HG03095 (cell line): ENCODE results near the gene GASK1A.
"Not testable (repeated sequence)": the region's sequence is repeated elsewhere in the genome, so short reads cannot be mapped to it uniquely, and the experiment has no call there.

Experiments used
- ATAC-seq: cut with Tn5 transposase; IDR thresholded peaks from one replicate; pipeline ENCODE4 v1.9.1; 2021; ENCODE audit warnings: moderate library complexity; ENCODE audit not compliant: unreplicated experiment

GASK1A gene

GRCh38 chr3:43061101-43061895 lies 82.2 kb downstream of the GASK1A start:
- no peak for ATAC-seq

GRCh38 chr3:43062040-43062563 lies 83.0 kb downstream of the GASK1A start:
- ATAC-seq: no peak

GRCh38 chr3:43062564-43063040 lies 83.5 kb downstream of the GASK1A start:
- no peak for ATAC-seq

DNA sequence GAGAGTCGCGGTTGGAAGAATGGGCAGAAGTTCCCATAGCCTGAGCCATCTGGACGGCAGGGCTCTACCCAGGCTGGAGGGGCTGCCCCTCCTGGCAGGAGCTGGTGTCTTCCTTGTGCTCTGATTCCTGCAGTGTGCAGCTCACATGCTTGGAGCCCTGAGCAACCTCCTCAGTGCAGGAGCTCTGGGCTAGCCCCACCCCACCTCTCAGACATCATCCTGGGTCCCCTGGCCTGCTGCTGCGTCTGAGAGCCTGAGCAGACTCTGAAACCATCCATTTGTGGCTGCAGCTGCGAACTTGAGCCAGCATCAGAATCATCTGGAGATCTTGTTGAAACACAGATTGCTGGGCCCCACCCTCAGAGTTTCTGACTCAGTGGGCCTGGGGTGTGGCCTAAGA lies 84.0 kb downstream of the GASK1A start:
- ATAC-seq: no peak

DNA sequence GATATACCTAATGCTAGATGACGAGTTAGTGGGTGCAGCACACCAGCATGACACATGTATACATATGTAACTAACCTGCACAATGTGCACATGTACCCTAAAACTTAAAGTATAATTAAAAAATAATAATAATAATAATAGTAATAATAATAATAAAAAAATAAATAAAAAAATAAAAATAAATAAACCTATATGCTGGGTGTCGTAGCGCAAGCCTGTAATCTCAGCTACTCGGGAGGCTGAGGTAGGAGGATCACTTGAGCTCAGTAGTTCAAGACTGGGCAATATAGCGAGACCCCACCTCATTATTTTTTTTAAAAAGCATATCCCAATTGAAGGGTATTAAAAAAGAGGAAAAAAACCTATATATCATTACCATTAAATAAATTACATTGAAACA lies 91.6 kb downstream of the GASK1A start:
- ATAC-seq: not testable (repeated sequence)

- no peak for ATAC-seq
Observed at GRCh38 chr3:43071313-43071893, 92.3 kb downstream of the GASK1A start.

GRCh38 chr3:43072361-43072760 lies 93.2 kb downstream of the GASK1A start:
- no peak for ATAC-seq

DNA sequence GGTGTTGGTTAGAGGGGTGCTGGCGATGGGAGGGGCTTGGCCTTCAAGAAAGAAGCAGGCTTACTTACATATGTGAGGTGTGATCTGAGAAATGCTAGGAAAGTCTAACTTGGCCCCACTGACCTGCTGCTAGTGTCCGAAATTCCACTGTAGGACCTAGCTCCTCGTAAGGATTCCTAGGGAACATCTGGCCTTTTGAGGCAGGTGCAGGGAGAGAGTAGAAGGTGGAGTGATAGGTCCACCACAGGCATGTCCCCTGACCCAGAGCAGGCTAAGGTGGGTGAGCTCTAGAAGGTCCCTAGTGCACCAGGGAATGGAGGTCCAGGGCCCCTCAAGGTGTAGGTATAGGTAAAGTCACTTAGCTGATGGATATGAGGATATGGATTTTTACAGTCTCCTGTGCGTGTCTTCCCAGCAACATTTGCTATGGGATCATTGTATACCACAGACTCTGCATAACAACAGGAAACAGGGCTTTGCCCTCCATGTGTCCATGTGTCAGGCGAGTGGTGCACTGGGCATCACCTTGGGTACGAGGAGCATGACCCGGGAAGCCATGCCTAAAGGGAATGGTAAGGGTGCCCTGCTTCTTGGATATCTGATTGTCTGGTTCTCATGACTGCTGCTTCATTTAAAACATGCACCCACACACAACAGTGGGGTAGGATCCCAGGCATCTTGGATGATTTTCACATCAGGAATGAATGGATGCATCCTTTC lies 94.2 kb downstream of the GASK1A start:
- no peak for ATAC-seq

DNA sequence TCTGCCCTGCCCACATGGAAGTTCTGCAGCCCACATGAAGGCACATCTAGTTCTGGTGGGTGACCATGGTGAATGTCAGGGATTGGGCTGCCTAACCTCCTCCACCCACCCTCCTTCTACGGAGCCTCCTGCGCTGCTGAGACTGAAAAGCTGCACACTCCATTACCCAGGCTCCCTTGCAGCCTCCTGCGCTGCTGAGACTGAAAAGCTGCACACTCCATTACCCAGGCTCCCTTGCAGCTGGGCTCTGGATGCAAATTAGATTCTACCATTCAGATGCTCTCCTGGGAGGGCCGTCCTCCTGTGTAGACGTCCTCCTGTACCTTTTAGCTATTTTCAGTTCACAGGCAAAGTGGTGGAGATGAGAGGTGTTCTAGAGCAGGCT lies 94.7 kb downstream of the GASK1A start:
- ATAC-seq: no peak

- ATAC-seq: no peak
Observed at GRCh38 chr3:43074482-43074881, 95.4 kb downstream of the GASK1A start.

GRCh38 chr3:43074901-43075689 lies 96.0 kb downstream of the GASK1A start:
- no peak for ATAC-seq

DNA sequence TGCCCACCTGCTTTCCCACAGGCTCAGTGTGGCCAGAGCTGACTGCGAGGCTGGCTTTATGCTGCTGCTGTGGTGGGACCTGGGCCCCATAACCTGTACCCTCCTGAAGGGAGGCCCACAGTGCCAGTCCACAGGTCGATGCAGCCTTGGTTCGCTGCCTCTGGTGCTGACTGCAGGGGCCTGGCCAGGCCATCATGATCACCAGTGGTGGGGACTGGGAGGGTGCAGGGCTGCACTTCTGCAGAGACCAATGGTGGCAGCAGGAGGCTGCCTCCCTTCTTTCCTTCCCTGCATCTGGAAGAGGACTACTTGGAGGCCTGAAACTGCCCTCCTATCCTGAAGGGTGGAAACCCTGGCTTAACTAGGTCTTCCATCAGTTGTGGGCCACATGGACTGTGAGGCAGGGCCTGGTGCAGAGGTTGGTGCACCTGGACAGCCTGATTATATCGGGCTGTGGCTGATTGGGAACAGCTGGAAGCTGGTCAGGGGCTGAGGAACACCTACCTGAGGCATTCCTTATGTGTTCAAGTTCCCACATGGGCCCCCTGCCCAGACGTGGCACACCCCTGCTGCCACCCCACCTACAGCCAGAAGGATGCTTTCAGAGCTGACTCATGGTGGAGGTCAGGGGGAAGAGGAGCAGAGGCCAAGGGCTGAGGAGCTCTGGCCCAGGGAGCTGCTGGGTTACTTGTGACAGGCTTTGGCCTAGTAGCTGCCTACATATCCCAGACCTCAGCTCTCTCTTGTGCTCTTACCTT lies 97.0 kb downstream of the GASK1A start:
- ATAC-seq: no peak

DNA sequence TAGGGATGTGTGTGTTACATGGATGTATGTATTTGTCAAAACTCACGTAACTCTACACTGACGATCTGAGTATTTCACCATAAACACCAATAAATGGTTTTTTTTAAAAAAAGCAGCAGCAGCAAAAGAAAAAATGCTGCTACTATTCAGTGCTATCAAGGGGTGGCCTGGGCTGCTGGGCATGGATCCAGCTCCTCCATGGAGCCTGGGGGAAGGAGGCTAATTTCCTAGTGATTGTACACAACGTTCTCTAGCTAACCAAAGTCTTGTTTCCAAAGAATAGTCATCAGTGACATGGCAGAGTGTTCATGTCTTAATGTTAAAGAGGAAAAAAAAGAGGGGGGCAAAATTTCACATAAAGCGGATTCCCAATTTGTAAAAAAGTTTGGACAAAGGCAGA lies 97.7 kb downstream of the GASK1A start:
- no peak for ATAC-seq

GRCh38 chr3:43077261-43077660 lies 98.2 kb downstream of the GASK1A start:
- no peak for ATAC-seq

DNA sequence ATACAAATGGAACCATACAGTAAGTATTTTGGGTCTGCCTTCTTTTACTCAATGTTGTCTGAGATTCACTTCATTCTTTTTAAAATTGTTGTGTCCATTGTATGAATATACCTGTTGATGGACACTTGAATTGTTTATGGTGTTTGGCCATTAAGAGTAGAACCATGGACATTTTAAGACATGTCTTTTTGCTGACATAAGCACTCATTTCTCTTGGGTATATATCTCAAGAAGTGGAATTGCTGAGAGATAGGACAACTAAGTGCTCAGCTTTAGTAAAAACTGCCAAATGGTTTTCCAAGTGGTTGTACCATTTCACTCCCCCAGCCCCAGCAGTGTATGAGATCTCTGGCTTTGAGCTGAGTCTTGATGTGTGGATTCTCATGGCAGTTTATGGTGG lies 98.6 kb downstream of the GASK1A start:
- ATAC-seq: no peak

GRCh38 chr3:43079536-43080332 lies 100.6 kb downstream of the GASK1A start:
- ATAC-seq: no peak

DNA sequence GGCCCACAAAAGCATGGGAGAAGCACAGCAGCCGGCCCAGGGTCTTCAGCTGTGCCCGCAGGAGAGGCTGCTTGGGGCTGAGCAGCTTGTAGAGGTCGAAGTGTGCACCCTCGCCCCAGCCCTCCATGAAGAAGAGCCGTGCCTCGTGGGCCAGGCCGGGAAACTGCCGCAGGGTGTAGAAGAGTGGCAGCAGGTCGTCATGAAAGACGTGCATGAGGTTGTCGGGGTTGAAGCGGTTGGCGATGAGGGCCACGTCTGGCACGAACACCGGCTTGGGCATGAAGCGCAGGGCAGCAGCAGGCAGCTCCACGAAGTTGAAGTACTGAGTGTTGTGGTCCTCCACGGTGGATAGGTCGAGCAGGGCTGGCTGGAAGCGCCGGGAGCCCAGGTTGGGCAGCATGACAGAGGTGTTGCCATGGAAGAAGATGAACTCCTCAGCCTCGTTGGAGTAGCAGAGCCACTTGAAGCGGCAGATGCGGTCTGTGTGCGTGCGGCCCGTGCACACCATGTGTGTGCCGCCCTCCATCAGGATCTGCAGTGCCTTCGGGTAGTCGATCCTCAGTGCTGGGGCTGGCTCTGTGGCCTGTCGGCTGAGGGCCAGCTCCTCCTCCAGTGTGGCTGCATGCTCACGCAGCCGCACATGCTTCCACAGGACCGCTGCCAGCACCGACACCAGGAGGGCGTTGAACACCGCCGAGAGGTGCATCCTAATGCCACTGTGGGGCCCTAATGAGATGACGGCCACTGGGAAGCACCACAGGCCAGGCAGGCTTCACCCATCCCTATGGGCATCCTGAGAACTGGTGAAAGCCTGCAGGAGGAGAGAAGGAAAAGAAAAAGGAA lies 101.8 kb downstream of the GASK1A start:
- ATAC-seq: no peak

DNA sequence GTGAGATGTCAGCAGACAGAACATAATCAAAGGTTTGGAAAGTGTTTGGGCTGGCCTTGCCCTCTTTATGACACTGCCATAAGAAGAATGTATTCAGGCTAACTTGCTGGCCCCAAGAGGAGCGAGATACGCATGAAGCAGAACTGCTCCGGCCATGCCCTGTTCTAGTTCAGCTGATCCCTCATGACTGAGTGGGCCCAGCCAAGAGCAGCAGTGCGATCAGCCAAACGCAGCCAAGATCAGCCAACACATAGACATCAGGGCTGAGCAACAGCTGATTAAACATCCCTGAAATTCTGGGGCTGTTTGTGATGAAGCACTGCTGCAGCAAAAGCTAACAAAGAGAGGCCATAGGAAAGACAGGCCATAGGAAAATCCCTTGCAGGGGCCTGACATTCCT lies 102.7 kb downstream of the GASK1A start:
- no peak for ATAC-seq

GRCh38 chr3:43082457-43082856 lies 103.3 kb downstream of the GASK1A start:
- no peak for ATAC-seq
